GM11168 (cell line): ENCODE data around the gene SLC1A6.
"Not testable (repeated sequence)": the region's sequence is repeated elsewhere in the genome, so short reads cannot be mapped to it uniquely, and the experiment has no call there.

Experiments used
- in situ Hi-C: fragments of 300-500 bp; cut with MboI; formaldehyde crosslinking; loops from one replicate; pipeline ENCODE4 v1.12.0; 2022; ENCODE audit warnings: low sequenced_read_pairs; ENCODE audit not compliant: unreplicated experiment

The SLC1A6 gene

DNA sequence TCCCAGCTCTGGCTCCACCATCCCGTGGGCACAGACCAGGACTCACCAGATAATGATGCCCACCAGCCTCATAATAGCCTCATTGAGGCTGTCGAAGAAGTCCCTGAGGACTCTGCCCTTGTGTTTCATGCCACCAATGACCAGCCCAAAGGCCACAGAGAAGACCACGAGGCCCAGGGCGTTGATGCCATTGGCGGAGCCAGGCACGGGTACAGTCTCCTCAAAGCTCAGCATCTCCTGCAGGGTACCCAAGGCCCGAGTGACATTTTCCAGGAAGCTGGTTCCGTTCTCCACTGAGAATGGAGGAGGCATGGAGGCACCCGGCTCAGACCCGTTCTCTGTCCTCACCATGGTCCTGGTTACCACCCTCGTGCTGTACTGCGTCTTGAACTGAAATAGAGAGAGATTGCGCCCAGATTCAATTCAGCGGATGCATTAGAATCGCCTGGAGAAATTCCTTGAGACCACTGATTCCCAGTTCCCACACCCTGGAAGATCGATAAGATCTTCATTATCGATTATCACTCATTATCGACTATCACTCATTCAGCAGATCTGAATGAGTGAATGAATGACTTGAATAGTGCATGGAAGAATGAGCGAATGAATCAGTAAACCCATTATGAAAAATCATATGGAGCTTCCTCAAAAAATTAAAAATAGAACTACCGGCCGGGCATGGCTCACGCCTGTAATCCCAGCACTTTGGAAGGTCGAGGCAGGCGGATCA, 17.5 kb downstream of the SLC1A6 start:
- in situ Hi-C loops = no loop called here

DNA sequence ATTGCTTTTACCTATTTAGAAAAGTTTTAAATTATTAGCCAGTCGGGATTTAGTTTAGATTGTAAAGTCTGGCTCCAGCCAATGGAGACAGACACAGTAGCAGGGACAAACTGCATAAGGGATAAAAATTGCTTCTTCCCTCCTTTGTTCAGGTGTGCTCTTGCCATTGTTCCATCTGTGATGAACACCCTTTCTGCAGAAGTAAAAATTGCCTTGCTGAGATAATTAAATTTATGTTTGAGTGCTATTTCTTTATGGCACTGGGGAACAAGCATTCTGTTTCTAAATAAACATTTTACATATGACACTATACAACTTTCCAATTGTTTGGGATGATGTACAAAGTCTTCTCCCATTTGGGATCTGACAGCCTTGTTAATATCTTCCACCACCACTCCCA, 20.4 kb downstream of the SLC1A6 start:
- in situ Hi-C loops = no loop called here

DNA sequence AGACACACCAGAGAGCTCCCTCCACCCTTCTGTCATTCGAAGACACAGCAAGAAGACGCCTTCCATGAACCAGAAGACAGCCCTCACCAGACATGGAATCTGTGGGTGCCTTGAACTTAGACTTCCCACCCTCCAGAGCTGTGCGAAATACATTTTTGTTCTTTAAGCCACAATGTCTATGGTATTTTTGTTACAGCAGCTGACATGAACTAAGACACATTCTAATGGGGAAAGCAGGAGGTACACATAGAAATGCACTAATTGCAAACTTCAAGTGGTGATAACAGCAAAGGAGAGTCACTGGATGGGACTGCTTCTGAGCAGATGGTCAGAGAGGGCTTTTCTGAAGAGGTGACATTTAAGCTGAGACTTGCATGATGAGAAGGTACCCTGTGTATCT, 22.2 kb downstream of the SLC1A6 start:
- in situ Hi-C loops = no loop called here

DNA sequence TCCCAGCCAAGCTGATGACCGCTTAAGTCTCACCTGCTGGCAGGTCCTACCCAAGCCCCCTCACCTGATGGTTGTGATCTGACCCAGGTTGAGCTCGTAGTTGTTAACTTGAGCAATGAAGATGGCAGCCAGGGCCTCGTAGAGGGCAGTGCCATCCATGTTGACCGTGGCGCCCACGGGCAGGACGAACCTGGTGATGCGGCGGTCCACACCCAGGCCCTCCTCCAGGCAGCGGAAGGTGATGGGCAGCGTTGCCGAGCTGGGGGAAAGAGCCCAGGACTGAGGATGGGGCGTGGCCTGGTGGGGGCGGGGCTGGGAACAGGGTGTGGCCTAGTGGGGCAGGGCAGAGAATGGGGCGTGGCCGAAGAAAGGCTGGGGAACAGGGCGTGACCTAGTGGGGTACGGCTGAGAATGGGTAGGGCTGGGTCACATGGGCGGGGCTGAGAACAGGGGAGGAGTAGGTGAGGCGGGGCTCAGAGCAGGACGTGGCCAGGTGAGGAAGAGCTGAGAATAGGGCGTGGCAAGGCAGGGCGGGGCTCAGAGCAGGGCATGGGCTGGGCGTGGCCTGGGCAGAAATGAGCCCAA, 25.5 kb downstream of the SLC1A6 start:
- in situ Hi-C loops = no loop called here

DNA sequence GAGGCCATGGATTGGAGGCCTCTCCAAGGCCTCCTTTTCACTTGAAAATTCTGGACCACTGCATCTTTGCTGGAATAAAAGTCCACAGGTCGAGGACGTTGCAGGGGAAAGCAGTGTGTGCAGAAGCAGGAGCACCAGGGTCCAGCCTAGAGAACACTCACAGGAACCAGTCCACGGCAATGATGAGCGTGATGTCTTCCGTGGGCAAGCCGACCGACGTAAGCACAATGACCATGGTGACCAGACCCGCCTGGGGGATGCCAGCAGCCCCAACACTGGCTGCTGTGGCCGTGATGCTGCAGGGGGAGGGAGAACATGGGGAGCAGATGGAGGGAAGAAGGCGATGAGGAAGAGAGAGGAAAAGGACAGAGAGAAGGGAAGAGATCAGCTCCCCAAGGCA, 26.9 kb downstream of the SLC1A6 start:
- in situ Hi-C loops = no loop called here

DNA sequence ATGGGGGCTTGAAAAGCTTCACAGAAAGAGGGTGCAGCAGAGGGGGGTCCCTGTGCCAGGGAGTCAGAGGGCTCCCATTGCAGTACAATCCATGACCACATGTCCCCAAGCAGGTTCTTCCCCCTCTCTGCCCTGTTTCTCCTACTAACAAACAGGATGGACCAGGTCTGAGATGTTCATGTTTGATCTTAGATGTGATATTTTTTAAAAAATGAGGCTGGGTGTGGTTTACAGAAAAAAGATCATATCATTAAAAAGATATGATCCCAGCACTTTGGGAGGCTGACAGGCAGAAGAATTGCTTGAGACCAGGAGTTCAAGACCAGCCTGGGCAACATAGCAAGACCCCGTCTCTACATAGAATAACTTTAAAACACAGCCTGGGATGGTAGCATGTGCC, 29.2 kb downstream of the SLC1A6 start:
- in situ Hi-C loops = no loop called here

DNA sequence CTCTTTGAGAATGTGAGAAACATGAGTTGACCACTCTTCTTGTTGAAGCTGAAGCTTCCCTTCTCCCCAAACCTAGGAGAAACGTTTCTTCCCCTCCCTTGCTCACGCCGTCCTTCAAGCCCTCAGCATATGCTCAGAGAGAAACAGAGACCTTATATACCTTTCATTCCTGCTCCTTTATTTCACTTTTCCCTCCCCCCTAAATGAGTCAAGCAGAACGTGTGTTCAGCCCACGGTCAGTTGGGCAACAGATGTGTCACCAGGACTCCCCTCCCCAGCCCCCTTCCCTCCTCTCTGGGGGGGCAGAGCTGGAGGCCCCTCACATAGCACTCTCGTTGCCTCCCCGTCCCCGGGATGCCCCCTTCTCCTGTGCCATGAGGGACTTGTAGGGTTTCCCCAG, 29.8 kb downstream of the SLC1A6 start:
- in situ Hi-C loops = no loop called here

DNA sequence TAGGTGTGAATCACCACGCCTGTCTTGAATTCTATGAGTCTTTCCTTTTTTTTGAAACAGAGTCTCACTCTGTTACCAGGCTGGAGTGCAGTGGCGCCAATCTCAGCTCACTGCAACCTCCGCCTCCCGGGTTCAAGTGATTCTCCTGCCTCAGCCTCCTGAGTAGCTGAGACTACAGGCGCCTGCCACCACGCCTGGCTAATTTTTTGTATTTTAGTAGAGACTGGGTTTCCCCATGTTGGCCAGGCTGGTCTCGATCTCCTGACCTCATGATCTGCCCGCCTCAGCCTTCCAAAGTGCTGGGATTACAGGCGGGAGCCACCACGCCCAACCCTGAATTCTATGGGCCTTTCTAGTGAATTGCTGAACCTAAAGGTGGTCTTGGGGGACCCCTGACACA, 30.3 kb downstream of the SLC1A6 start:
- in situ Hi-C loops = not testable (repeated sequence)

DNA sequence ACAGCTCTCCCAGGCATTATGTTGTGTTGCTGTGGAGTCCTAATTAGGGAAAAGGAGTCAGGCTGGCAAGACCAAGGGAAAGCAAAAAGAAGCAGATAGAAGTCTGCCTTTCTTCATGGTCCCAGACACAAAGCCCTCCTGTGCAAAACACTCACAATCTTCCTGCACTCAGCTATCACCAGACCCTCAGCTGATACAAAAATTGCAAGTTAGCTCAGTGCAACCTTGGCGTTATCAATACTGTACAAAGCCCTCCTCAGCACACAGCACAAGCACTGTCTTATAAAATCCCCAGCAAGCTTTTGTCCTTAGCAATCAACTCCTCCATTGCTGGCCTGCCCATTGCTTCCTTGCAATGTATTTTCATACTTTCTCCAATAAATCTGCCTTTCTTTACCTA, 35.2 kb downstream of the SLC1A6 start:
- in situ Hi-C loops = no loop called here

DNA sequence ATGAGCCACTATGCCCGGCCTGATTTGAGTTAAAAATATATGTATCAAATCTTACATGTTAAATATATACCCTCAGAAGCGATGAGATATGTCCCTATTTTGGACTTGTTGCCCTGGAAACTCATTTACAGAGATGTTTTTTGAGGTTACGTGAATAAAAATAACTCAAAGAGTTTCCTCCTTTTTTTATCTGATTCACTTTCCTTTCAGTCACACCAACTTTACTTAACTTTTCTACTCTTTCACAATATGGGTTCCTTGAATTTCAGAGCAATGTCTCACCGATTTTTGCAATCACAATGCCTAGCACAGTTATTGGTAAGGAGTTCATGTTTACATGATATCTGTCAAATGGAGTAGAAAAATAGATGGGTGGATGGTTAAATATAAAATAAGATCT, 36.1 kb downstream of the SLC1A6 start:
- in situ Hi-C loops = no loop called here

DNA sequence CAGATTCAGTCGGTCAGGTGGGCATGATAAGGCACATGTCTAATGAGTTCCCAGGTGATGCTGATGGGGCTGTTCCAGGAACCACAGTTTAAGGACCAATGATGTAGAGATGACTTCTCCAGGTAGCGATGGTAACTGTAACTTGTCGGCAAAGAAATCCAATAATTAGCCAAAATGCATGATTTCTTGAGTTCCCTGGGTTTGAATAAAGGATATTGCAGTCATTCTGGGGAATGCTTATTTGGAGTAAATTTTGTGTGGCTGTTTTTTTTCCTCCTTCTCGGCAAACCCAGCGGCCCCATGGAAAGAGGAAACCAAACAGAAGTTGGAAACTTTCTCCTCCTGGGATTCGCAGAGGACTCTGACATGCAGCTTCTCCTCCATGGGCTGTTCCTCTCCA, 38.5 kb downstream of the SLC1A6 start, which contains the start of gene OR7C2:
TSS of gene OR7C2 (plus strand) at position 301 of the 400 bp plus-strand sequence. CDS start at position 301, 0 bp downstream.
- in situ Hi-C loops = no loop called here

DNA sequence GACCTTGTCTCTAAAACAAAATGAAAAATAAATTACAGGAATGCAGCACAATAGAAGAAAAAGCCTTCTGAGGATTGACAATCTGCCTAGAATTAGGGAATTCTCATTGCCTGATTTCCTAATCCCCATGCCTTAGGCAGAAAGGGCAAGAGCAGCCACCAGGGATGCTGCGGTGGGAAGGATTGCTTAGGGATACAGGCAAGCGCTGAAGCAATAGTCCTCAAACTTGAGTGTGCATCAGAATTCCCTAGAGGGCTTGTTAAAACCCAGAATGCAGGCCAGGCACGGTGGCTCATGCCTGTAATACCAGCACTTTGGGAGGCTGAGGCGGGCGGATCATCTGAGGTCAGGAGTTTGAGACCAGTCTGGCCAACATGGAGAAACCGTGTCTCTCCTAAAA, 39.4 kb downstream of the SLC1A6 start:
- in situ Hi-C loops = no loop called here

DNA sequence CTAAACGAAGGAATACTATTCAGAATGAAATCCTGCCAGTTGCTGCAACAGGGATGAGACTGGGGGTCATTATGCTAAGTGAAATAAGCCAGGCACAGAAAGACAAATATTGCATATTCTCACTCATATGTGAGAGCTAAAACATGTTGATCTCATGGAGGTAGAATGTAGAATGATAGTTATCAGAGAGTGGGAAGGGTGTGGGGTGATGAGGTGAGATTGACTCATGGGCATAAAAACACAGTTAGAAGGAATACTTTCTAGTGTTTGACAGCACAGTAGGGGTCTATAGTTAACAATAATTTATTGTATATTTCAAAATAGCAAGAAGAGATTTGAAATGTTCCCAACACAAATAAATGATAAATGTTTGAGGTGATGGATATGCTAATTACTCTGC, 46.2 kb downstream of the SLC1A6 start:
- in situ Hi-C loops = no loop called here

DNA sequence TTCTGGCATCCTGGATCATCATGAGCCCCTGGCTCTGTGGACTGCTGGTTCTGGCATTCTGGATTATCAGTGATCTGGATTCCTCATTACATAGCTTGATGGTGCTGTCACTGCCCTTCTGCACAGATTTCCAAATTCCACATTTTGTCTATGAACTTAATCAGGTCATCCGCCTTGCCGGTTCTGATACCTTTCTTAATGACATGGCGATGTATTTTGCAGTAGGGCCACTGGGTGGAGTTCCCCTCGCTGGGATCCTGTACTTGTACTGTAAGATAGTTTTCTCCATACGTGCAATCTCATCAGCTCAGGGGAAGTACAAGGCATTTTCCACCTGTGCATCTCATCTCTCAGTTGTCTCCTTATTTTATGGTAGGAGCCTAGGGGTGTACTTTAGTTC, 62.8 kb downstream of the SLC1A6 start:
- in situ Hi-C loops = no loop called here

DNA sequence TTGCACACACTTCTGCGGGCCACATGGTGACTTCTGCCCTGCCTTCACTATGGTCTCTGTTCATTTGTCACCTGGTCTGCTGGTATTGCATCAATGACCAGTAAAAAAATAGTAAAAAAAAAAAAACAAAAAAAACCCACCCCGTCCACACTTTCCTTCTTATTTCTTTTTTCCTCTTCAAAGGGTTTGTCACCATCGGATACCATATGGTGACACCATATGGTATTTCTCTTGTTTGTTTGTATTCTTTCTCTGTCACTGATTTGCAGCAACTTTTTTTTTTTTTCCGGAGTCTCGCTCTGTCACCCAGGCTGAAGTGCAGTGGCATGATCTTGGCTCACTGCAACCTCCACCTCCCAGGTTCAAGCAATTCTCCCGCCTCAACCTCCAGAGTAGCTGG, 64.5 kb downstream of the SLC1A6 start:
- in situ Hi-C loops = no loop called here

DNA sequence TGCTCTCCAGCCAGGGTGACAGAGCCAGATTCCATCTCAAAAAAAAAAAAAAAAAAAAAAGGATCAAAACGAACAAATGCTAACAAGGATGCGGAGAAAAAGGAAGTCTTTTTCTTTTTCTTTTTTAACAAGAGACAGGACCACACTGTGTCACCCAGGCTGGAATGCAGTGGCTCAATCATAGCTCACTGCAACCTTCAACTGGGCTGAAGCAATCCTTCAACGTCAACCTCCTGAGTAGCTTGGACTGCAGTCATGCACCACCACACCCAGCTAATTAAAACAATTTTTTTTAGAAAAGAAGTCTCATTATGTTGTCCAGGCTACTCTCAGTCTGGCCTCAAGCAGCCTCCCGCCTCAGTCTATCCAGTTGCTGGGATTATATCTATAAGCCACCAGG, 73.0 kb downstream of the SLC1A6 start:
- in situ Hi-C loops = no loop called here

DNA sequence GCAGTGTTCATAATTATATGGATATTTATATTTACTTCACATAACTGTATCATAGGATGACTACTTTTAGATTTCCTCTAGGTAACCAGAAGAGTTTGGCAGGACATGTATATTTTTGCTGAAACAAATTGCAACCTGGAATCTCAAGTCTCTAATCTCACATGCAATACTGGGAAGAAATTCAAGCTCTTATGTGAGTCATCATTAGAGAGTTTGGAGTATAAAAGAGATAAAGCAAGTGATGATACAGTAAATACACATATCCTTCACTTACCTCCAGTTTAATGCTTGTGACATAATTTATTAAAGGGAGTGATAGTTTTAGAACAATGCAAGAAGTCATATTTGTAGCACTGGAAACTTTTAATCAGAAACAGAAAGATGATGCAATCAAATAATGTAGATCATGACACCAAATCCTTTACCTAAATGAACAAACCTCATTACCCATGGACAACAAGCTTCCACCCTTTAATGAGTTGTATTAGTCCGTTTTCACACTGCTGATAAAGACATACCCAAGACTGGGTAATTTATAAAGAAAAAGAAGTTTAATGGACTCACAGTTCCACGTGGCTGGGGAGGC, 77.9 kb downstream of the SLC1A6 start:
- in situ Hi-C loops = no loop called here
